Liver (tissue), 3 donors: ENCODE results near the gene FYTTD1.

Source experiments
- CTCF ChIP-seq: fragments of 150-350 bp; IDR thresholded peaks from 2 replicates; pipeline ENCODE4 v1.5.1; 2017; ENCODE audit warnings: improper control_type of control experiment, low read depth, low read length; ENCODE audit not compliant: missing input control
- EGR1 ChIP-seq, 2 donors: IDR thresholded peaks; 2 replicates each; pipeline ENCODE4 v1.6.1; 2016 to 2018; ENCODE audit warnings: antibody characterized with exemption in 2 of 2, low read depth in 2 of 2
- GABPA ChIP-seq, 2 donors: IDR thresholded peaks in 1 of 2; conservative IDR thresholded peaks in 1 of 2; 2 replicates each; pipeline ENCODE4 v1.6.1; 2016; ENCODE audit warnings: antibody characterized with exemption in 2 of 2, mild to moderate bottlenecking in 1 of 2, moderate library complexity in 1 of 2
- HNF4A ChIP-seq, 2 donors: conservative IDR thresholded peaks; 2 replicates each; pipeline ENCODE4 v1.6.1; 2016; ENCODE audit warnings: antibody characterized with exemption in 2 of 2, mild to moderate bottlenecking in 2 of 2
- JUND ChIP-seq, 2 donors: IDR thresholded peaks; 2 replicates each; pipeline ENCODE4 v1.6.1; 2016; ENCODE audit warnings: antibody characterized with exemption in 2 of 2
- MAX ChIP-seq: IDR thresholded peaks from 2 replicates; pipeline ENCODE4 v1.6.1; 2016; ENCODE audit warnings: antibody characterized with exemption
- RAD21 ChIP-seq, 2 donors: IDR thresholded peaks; 2 replicates each; pipeline ENCODE4 v1.6.1; 2016; ENCODE audit warnings: antibody characterized with exemption in 2 of 2, mild to moderate bottlenecking in 2 of 2
- SP1 ChIP-seq: IDR thresholded peaks from 2 replicates; pipeline ENCODE4 v1.6.1; 2018; ENCODE audit warnings: antibody characterized with exemption, mild to moderate bottlenecking
- TAF1 ChIP-seq: conservative IDR thresholded peaks from 2 replicates; pipeline ENCODE4 v1.6.1; 2016; ENCODE audit warnings: antibody characterized with exemption, mild to moderate bottlenecking
- TF ChIP-seq, protein P1 (sequence below): IDR thresholded peaks from 2 replicates; pipeline ENCODE4 v1.6.1; 2016; ENCODE audit warnings: antibody characterized with exemption, mild to moderate bottlenecking
- TF ChIP-seq, protein P2 (sequence below): IDR thresholded peaks from 2 replicates; pipeline ENCODE4 v1.6.1; 2016; ENCODE audit warnings: antibody characterized with exemption
- donor health status: healthy.
- donor health status: healthy.

DNA sequence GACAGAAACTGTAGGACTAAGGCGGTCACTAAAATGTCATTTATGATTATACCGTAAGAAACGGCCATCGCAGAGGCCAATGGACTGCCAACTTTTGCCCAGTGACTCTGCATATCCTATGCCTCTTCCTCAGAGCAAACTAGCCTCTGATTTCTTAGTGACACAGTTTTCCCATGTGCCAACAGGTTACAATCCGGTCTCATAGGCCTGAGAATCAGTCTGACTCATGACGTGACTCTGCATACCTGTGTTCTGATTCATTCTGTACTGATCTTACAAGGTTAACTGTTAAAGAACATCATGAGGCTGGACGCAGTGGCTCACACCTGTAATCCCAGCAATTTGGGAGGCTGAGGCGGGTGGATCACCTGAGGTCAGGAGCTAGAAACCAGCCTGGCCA, 30.8 kb upstream of the FYTTD1 start:
- TF ChIP-seq CTCF (no peak), TAF1 (no peak), MAX (no peak), RAD21 (IDR thresholded peaks at IDR 0.05) (no peak), HNF4A (conservative IDR thresholded peaks at IDR 0.05) (no peak), EGR1 (IDR thresholded peaks at IDR 0.05; ENCODE audit: low read depth in 2 of 2) (no peak), JUND (IDR thresholded peaks at IDR 0.05) (no peak), SP1 (no peak), GABPA (IDR thresholded peaks at IDR 0.05 in 1 of 2, conservative IDR thresholded peaks at IDR 0.05 in 1 of 2) (no peak)
- TF ChIP-seq, protein P1, sequence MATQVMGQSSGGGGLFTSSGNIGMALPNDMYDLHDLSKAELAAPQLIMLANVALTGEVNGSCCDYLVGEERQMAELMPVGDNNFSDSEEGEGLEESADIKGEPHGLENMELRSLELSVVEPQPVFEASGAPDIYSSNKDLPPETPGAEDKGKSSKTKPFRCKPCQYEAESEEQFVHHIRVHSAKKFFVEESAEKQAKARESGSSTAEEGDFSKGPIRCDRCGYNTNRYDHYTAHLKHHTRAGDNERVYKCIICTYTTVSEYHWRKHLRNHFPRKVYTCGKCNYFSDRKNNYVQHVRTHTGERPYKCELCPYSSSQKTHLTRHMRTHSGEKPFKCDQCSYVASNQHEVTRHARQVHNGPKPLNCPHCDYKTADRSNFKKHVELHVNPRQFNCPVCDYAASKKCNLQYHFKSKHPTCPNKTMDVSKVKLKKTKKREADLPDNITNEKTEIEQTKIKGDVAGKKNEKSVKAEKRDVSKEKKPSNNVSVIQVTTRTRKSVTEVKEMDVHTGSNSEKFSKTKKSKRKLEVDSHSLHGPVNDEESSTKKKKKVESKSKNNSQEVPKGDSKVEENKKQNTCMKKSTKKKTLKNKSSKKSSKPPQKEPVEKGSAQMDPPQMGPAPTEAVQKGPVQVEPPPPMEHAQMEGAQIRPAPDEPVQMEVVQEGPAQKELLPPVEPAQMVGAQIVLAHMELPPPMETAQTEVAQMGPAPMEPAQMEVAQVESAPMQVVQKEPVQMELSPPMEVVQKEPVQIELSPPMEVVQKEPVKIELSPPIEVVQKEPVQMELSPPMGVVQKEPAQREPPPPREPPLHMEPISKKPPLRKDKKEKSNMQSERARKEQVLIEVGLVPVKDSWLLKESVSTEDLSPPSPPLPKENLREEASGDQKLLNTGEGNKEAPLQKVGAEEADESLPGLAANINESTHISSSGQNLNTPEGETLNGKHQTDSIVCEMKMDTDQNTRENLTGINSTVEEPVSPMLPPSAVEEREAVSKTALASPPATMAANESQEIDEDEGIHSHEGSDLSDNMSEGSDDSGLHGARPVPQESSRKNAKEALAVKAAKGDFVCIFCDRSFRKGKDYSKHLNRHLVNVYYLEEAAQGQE = no peak
- TF ChIP-seq, protein P2, sequence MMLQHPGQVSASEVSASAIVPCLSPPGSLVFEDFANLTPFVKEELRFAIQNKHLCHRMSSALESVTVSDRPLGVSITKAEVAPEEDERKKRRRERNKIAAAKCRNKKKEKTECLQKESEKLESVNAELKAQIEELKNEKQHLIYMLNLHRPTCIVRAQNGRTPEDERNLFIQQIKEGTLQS = no peak
